Neutrophil (primary cell): ENCODE measurements around the gene KRTAP4-9.
"Not testable (repeated sequence)": the region's sequence is repeated elsewhere in the genome, so short reads cannot be mapped to it uniquely, and the experiment has no call there.

ENCODE experiments used
- H3K27ac ChIP-seq: fragments of 200-600 bp; sonication (generic); 2 replicates; pipeline ENCODE4 v1.5.1; 2016; ENCODE audit warnings: mild to moderate bottlenecking, moderate library complexity
- H3K27me3 ChIP-seq: fragments of 200-600 bp; sonication (generic); 2 replicates; pipeline ENCODE4 v1.6.0; 2016; ENCODE audit warnings: mild to moderate bottlenecking
- H3K36me3 ChIP-seq: fragments of 200-600 bp; sonication (generic); 2 replicates; pipeline ENCODE4 v1.5.1; 2017
- H3K4me1 ChIP-seq, 2 experiments: fragments of 200-600 bp in 1 of 2; sonication (generic) in 1 of 2; 1 replicate in 1 of 2; 2 replicates in 1 of 2; pipeline versions ENCODE4 v1.5.1 to v1.6.1; 2013 to 2016; ENCODE audit warnings: low read depth in 1 of 2, low read length in 1 of 2, mild to moderate bottlenecking in 1 of 2, moderate library complexity in 1 of 2; ENCODE audit not compliant: control insufficient read depth in 1 of 2, insufficient read depth in 1 of 2
- H3K4me3 ChIP-seq, 2 experiments: fragments of 200-600 bp in 1 of 2; sonication (generic) in 1 of 2; 1 replicate in 1 of 2; 2 replicates in 1 of 2; pipeline ENCODE4 v1.5.1; 2013 to 2016; ENCODE audit warnings: low read depth in 1 of 2, low read length in 1 of 2, mild to moderate bottlenecking in 1 of 2, moderate library complexity in 1 of 2
- H3K9me3 ChIP-seq: fragments of 200-600 bp; sonication (generic); 2 replicates; pipeline ENCODE4 v1.5.1; 2016
- TF ChIP-seq, protein P1 (sequence below): fragments of 200-600 bp; sonication (generic); IDR thresholded peaks from 2 replicates; pipeline ENCODE4 v1.5.1; 2016; ENCODE audit warnings: antibody characterized with exemption

The KRTAP4-9 gene

GRCh38 chr17:41096055-41096454 is 9.1 kb upstream of the KRTAP4-9 start:
- H3K27ac ChIP-seq = no peak overlapping the region

GRCh38 chr17:41098042-41098441 is 7.1 kb upstream of the KRTAP4-9 start, which contains the start of gene KRTAP4-8:
TSS of gene KRTAP4-8 (minus strand) at chr17:41098142. CDS start at chr17:41098084, 58 bp downstream.
- no peaks in the 10 kb centered on the region for H3K36me3 ChIP-seq
- TF ChIP-seq, protein P1, sequence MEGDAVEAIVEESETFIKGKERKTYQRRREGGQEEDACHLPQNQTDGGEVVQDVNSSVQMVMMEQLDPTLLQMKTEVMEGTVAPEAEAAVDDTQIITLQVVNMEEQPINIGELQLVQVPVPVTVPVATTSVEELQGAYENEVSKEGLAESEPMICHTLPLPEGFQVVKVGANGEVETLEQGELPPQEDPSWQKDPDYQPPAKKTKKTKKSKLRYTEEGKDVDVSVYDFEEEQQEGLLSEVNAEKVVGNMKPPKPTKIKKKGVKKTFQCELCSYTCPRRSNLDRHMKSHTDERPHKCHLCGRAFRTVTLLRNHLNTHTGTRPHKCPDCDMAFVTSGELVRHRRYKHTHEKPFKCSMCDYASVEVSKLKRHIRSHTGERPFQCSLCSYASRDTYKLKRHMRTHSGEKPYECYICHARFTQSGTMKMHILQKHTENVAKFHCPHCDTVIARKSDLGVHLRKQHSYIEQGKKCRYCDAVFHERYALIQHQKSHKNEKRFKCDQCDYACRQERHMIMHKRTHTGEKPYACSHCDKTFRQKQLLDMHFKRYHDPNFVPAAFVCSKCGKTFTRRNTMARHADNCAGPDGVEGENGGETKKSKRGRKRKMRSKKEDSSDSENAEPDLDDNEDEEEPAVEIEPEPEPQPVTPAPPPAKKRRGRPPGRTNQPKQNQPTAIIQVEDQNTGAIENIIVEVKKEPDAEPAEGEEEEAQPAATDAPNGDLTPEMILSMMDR = no peak
- H3K4me3 ChIP-seq = no peak within 1 kb of the TSS
- no peaks in the 10 kb centered on the region for H3K27me3 ChIP-seq
- no peaks in the 10 kb centered on the region for H3K9me3 ChIP-seq
- no peak within 1 kb of the TSS for H3K27ac ChIP-seq
- H3K4me1 ChIP-seq = no peaks in the 10 kb centered on the region

More at GRCh38 chr17:41096055-41096454, 9.1 kb upstream of the KRTAP4-9 start:
- H3K27me3 ChIP-seq = no peaks in the 10 kb centered on the region
- H3K36me3 ChIP-seq = no peaks in the 10 kb centered on the region
- no peak overlapping the region for H3K4me3 ChIP-seq
- no peaks in the 10 kb centered on the region for H3K4me1 ChIP-seq
- H3K9me3 ChIP-seq = no peaks in the 10 kb centered on the region
- TF ChIP-seq, protein P1 = no peak

DNA sequence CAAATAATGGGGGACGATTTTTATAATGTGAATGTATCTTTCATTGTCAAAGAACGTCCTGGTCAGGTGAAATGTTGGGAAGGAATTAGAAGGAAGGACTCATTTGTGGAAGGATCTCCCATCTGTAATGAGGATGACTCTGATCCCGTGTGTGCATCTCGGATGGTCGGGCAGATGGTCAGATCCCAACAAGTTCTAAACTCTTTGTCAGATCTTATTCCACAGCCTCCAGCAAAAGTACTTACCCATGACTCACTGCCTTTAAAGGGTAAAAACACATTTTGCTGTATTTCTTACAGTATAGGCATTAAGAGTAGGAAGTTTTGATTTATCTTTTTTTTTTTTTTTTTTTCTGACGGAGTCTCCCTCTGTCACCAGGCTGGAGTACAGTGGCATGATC is 6.7 kb upstream of the KRTAP4-9 start:
- Histone ChIP-seq H3K27me3 (no peaks in the 10 kb centered on the region), H3K27ac (no peak overlapping the region), H3K36me3 (no peaks in the 10 kb centered on the region), H3K4me3 (no peak overlapping the region), H3K9me3 (no peaks in the 10 kb centered on the region), H3K4me1 (no peaks in the 10 kb centered on the region)
- TF ChIP-seq, protein P1 = no peak

DNA sequence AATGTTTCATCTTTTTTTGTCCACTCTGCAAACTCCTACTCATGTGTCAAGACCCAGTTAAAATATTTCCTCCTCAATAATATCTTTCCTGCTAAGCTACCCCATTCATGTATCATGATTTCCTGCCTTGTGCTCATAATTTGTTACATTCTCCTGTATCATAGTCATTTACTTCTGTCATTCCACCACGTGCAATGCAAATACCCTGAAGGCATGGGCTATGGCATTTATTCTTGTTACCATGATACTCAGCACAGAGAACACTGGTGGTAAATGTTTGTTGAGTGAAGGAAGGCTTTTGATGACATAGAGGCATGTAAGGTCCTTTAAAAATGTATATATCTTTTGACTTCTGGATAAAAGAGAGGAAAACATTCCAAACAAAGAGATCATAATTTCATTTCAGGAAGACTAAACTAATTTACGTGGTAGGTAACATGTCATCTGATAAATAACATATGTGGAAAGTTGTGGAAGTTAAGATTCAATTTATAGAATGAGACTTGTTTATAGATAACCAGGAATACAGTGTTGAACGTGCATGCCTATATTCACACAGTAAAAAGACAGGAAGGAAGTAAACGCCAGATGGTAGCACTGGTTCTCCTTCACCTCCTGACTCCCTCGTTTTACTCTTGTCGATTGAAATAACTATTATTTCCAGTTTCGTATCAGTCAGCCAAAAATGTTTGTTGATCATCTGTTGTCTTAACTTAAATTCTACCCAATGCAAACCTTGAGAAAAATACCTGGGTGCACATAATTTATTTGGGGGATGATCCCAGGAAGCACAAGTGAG is 5.3 kb upstream of the KRTAP4-9 start:
- not testable (repeated sequence) for H3K27me3 ChIP-seq, H3K9me3 ChIP-seq, H3K4me3 ChIP-seq, H3K27ac ChIP-seq, H3K4me1 ChIP-seq, H3K36me3 ChIP-seq

DNA sequence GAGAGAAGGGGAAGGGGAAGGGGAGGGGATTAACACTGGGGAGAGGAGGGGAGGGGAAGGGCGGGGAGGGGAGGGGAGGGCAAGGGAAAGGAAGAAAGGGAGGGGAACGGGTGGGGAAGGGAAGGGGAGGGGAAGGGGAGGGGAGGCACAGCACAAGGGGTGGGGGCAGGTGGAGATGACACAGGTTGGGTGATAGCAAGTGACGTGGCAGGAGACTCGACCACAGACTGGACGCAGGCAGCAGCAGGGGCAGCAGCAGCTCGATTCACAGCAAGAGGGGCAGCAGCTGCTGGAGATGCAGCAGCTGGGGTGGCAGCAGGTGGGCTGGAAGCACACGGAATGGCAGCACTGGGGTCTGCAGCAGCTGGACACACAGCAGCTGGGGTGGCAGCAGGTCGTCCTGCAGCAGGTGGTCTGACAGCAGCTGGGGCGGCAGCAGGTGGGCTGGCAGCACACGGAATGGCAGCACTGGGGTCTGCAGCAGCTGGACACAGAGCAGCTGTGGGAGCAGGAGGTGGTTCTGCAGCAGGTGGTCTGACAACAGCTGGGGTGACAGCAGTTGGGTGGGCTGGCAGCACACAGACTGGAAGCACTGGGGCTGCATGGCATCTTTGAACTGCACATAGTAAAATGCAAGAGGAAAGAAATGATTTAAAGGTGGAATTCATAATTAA is 3.5 kb upstream of the KRTAP4-9 start, which contains the start of gene KRTAP4-16:
Gene KRTAP4-16 (minus strand): TSS at position 624 of the 674 bp plus-strand sequence. CDS start 0 bp downstream, at position 624.
- H3K4me3 ChIP-seq = no peak within 1 kb of the TSS
- no peaks in the 10 kb centered on the region for H3K4me1 ChIP-seq
- H3K9me3 ChIP-seq = no peaks in the 10 kb centered on the region
- TF ChIP-seq, protein P1 = no peak
- no peaks in the 10 kb centered on the region for H3K27me3 ChIP-seq
- H3K27ac ChIP-seq = no peak within 1 kb of the TSS
- no peaks in the 10 kb centered on the region for H3K36me3 ChIP-seq

- Histone ChIP-seq H3K4me3 (no peak overlapping the region), H3K27ac (no peak overlapping the region), H3K27me3 (no peaks in the 10 kb centered on the region), H3K9me3 (no peaks in the 10 kb centered on the region), H3K4me1 (no peaks in the 10 kb centered on the region), H3K36me3 (no peaks in the 10 kb centered on the region)
- TF ChIP-seq, protein P1 = no peak
Measured at GRCh38 chr17:41103896-41104295, 1.3 kb upstream of the KRTAP4-9 start.

DNA sequence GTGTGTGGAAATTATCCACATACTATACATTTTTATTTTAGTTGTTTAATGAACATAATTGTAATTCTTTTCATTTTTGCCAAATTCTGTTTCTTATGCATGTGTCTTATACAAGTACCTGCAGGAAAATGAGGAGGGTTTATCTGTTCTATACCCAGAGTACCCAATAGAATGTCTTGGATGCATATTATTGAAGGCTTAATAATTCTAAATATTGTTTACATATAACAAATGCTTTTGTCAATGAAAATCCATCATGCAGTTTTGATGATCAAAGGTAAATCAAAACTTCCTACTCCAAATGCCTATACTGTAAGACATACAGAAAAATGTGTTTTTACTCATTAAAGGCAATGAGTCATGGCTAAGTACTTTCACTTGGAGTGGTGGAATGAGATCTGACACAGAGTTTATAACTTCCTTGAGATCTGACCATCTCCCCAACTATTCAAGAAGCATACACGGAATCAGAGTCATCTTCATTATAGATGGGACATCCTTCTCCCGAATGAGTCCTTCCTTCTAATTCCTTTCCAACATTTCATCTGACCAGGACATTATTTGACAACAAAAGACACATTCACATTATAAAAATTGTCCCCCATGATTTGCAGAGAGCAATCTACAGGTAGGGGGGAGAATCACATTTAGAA is 677 bp upstream of the KRTAP4-9 start:
- not testable (repeated sequence) for H3K4me3 ChIP-seq, H3K27ac ChIP-seq, H3K4me1 ChIP-seq, H3K27me3 ChIP-seq, H3K36me3 ChIP-seq, H3K9me3 ChIP-seq
